HG02610 (cell line): ENCODE results near the gene NOSTRIN.
A peak's percentile ranks its signal among the peaks of the same experiment; 100 is the strongest.
"Not testable (repeated sequence)": the region's sequence is repeated elsewhere in the genome, so short reads cannot be mapped to it uniquely, and the experiment has no call there.

Experiments used
- ATAC-seq: cut with Tn5 transposase; IDR thresholded peaks from one replicate; pipeline ENCODE4 v1.9.1; 2021; ENCODE audit warnings: mild to moderate bottlenecking, moderate library complexity; ENCODE audit not compliant: unreplicated experiment

Gene NOSTRIN, protein sequence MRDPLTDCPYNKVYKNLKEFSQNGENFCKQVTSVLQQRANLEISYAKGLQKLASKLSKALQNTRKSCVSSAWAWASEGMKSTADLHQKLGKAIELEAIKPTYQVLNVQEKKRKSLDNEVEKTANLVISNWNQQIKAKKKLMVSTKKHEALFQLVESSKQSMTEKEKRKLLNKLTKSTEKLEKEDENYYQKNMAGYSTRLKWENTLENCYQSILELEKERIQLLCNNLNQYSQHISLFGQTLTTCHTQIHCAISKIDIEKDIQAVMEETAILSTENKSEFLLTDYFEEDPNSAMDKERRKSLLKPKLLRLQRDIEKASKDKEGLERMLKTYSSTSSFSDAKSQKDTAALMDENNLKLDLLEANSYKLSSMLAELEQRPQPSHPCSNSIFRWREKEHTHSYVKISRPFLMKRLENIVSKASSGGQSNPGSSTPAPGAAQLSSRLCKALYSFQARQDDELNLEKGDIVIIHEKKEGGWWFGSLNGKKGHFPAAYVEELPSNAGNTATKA

GRCh38 chr2:168801961-168802858, at the start of gene NOSTRIN:
Gene NOSTRIN (plus strand): TSS chr2:168802637. CDS start chr2:168802647, 10 bp downstream.
- no peak for ATAC-seq

DNA sequence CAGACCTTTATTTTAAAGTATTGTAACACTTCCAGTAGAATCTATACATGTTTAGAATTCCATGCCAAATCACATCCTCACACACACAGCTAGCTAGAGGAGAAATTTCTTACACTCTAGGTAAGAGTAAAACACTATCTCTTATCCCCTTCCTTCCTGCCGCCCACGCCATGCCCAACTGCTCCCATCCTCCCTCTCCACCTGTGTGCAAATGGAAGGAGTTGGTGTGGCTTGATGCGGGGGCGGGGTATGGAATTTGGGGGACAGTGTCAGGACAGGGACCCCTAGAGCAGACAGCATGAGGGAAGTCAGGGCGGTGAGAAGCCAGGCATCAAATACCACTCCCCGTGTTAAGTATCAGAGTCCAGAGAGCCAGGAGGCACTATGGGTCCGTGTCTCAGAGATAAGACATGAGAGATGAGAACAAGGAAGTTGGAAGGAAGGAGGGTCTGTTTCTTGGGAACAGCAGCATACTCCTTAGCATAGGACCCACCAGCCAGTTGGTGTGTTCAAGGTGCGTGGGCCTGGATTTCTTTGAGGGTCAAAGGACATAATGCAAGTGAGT, 48.6 kb upstream of the NOSTRIN start:
- no peak for ATAC-seq

DNA sequence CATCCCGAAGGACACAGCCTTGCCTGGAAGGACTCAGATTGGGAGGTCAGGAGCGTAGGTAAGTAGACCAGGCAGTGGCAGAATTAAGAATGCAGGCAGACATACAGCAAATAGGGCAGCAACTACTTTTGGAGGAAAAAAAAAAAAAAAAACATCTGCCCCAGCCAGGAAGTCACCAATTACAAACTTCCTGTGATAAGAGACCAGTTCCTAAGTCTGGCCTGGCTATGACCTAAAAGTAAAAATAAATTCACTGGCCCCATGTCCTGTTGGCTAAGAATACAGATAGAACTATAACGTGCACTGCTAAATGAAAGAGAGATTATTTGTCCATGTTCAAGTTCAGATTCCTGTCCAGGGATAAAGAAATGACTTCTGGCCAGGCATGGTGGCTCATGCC, 45.2 kb upstream of the NOSTRIN start:
- ATAC-seq, result no peak

DNA sequence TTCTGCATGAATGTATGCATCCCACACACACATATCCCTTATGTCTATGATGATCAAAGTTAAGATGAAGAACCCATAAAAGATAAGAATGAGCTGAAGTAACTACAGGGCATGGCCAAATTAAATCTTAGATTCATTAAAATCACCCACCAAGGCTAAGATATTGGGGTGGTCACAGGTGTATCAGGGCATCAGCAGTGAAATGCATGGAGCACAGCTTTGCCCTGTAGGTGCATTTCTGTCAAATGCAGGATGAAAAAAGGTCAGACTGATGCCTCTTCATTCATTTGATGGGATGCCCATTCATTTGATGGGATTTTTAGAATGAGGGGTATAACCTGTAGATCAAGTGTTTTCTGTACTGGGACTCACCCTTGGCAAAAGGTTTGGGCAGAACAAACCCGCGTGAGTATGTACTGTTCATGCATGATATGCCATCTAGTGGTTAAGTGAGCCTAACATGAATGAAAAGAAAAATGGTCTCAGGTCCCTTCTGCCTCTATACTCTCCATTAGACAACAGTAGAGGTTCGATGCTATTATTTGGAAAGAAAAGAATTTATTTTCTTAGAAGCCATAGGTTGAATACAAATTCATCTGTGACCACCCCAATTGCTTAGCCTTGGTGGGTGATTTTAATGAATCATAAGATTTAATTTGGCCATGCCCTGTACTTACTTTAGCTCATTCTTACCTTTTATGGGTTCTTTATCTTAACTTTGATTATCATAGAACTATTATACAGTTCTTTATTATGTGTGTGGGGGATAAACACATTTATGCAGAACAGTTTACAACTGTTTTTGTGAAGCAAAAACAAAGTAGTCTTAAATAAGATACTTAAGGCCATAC, 43.2 kb upstream of the NOSTRIN start:
- ATAC-seq, result peak; percentile 77

DNA sequence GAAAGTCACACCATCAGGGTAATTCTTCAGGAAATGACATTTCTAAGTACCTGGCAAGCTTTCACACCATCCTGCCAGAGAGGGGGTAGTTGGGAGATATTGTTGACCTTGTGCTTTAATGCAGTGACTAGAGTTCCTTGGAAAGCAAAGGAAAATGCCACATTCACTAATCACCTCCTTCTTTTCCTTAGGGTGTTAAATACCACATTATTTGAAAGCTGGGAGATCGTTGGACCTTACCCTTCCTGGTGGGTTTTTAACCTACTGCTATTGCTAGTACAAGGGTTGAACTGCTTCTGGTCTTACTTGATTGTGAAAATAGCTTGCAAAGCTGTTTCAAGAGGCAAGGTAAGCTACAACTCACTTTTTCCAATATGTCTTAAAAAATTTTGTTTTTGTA, 37.0 kb upstream of the NOSTRIN start:
- no peak for ATAC-seq

GRCh38 chr2:168766600-168766999, 35.8 kb upstream of the NOSTRIN start:
- no peak for ATAC-seq

- ATAC-seq, result no peak
Observed at GRCh38 chr2:168767258-168767657, 35.2 kb upstream of the NOSTRIN start.

- not testable (repeated sequence) for ATAC-seq
Observed at GRCh38 chr2:168768357-168768756, 34.1 kb upstream of the NOSTRIN start.

DNA sequence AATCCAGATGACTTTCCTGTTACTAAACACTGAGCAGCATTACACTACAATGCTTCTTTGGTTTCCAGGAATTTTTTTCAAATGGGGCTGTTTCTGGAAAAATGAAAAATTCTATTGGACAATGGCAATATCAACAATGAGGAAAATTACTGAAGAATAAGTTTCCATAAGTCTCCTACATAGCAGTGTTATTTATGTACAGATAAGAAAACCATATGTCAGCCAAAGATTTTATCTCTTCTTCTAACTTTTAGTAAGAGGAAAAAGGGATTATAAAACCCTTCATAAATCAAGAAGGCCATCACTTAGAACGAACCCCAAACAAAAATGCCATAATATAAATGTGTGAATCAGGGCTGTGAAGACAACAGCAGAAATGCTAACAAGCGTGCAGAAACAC, 31.6 kb upstream of the NOSTRIN start:
- no peak for ATAC-seq

- no peak for ATAC-seq
Observed at GRCh38 chr2:168772704-168773103, 29.7 kb upstream of the NOSTRIN start.

DNA sequence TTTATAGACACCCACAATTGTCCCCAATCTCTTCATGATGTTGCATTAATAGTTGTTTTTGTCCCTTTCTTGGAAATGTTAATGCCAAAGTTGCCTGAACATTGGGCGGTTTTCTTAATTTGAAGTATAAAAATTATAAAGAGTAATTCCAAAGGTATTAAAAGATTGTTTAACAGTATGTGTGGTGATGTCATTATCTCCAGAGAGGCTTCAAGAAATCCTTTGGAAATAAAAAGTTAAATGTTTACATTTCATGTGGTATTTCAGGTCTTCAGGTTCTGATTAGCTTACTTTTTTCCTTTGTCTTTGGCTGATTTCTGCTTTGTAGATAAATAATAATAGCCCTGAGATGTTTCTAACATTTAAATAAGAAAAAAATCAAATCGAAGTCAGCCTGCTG, 29.3 kb upstream of the NOSTRIN start:
- no peak for ATAC-seq

GRCh38 chr2:168773719-168774521, 28.5 kb upstream of the NOSTRIN start:
- ATAC-seq, result peak; percentile 41

DNA sequence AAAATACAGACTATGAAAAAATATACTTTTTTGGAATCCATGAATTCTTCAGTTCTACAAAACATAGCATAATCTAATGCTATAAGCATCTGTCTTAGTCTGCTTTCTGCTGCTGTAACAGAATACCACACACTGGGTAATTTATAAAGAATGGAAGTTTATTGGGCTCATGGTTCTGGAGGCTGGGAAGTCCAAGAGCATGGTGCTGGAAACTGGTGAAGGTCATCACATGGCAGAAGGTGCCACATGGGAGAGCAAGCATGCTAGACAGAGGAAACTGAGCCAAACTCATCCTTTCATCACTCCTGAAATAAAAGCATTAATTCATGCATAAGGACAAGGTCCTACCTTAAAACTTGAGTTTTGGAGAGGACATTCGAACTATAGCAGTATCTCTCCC, 26.6 kb upstream of the NOSTRIN start:
- no peak for ATAC-seq

DNA sequence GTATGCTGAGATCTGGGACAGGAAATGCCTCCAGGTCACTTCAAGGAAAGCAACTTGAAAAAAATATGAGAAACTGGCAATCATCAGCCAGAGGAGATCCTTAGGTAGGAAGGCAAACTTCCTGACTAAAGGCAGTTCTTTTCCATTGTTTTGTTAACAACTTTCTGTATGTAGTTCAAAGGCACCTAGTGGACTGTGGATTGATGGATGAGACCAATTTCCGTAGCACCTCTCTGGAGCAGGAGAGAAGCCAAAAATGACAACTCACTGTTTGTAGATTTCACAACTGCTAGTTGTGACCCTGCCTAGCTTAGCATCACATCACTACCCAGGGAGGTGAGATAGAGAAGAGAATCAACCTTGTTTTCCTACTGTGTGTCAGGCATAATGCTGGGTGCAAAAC, 21.8 kb upstream of the NOSTRIN start:
- ATAC-seq, result no peak

- no peak for ATAC-seq
Observed at GRCh38 chr2:168781191-168781817, 21.1 kb upstream of the NOSTRIN start.

- ATAC-seq, result no peak
Observed at GRCh38 chr2:168782271-168782670, 20.2 kb upstream of the NOSTRIN start.

DNA sequence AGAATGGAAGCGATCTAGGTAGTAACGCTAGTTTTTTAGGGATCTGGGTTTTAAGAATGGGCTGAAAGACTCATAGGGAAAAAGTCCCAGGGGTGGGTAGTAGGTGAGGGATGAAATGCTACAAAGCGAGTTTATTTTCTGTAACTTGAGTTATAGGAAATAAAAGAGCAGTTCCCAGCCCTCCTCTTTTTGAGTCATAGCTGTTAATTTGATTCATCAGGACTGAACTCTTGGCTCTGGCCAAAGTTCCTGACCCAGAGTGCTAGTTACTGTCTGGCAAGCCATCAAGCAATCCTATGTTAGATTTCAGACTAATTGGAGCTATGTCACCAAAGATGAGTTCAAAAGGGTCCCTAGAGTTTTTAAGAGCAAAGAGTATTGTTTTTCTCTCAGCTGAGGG, 17.4 kb upstream of the NOSTRIN start:
- no peak for ATAC-seq

DNA sequence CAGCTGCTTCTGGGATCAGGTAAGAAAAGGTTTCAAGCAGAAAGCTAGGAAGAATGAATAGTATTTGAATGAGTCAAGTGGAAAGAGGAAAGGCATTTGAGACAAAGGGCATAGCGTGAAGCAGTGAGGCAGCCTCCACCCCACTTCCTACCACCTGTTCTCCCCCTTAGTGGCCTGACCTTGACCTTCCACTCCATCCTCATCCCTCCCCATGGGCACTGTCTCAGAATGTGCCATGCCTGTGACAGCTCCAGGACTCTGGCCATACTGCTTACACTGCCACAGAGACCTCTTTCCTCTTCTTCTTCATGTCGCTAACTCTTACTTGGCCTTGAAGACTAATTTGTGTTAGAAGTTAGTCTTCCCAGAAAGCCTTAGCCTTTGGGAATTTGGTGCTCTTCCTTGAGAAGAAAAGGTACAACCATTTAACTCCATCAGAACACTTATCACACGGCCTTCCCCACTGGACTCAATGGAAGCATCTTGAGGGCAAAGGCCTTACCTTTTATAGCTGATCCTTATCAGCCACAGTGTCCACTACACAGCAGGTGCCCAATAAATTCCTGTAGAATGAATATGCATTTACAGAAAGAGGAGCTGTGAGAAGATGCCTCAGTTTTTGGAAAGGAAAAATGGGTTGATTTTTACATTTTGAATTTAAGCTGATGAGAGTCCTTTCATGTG, 15.2 kb upstream of the NOSTRIN start:
- no peak for ATAC-seq
